SK-N-SH (cell line): Measurements from ENCODE around the gene UBXN6. TPM values are rescaled to one million over a fixed set of nuclear protein-coding genes. Genes with fewer than 3 reads are reported as not detected.

Experiments
- CTCF ChIA-PET: fragments of 300-600, 350-600 bp; formaldehyde crosslinking; extraction: SDS; loops from one replicate; lab custom pipeline; 2021; lab: Yijun Ruan, JAX
- POLR2A ChIA-PET: fragments of 350-600 bp; sonication (Branson Sonifier 250); formaldehyde crosslinking; extraction: SDS; loops from one replicate; lab custom pipeline; 2020; ENCODE audit warnings: antibody characterized with exemption, inconsistent platforms; lab: Yijun Ruan, JAX
- DNase-seq: peaks from one replicate; pipeline ENCODE4 v3.0.0; 2012
- H2AFZ ChIP-seq: fragments of 200-600 bp; sonication (generic); 2 replicates; pipeline ENCODE4 v1.8.1; 2016; ENCODE audit warnings: antibody characterized with exemption, mild to moderate bottlenecking, low read depth
- H3F3A ChIP-seq: fragments of 200-600 bp; sonication (generic); replicated peaks from 2 replicates; pipeline ENCODE3; 2016; ENCODE audit warnings: antibody characterized with exemption, mild to moderate bottlenecking; ENCODE audit not compliant: insufficient read depth
- H3K27ac ChIP-seq, 2 experiments: fragments of 200-500 bp in 1 of 2; fragments of 200-600 bp in 1 of 2; sonication (Bioruptor generic) in 1 of 2; sonication (generic), shearing (Covaris generic) in 1 of 2; 2 replicates each; pipeline versions ENCODE4 v1.5.1 to v1.6.1; 2014 to 2016; ENCODE audit warnings: low read depth in 2 of 2, inconsistent platforms in 1 of 2, low read length in 1 of 2, mild to moderate bottlenecking in 1 of 2, mixed read lengths in 1 of 2
- H3K27me3 ChIP-seq: fragments of 200-600 bp; sonication (generic), shearing (Covaris generic); 2 replicates; pipeline ENCODE4 v1.6.1; 2016; ENCODE audit warnings: mixed run types; ENCODE audit not compliant: insufficient read depth
- H3K36me3 ChIP-seq, 2 experiments: fragments of 200-500 bp in 1 of 2; fragments of 200-600 bp in 1 of 2; sonication (Bioruptor generic) in 1 of 2; sonication (generic) in 1 of 2; replicated peaks in 1 of 2; 2 replicates each; pipeline versions ENCODE3 to v1.5.1; 2014 to 2016; ENCODE audit warnings: low read length in 1 of 2, mild to moderate bottlenecking in 1 of 2; ENCODE audit not compliant: insufficient read depth in 2 of 2, control insufficient read depth in 1 of 2
- H3K4me1 ChIP-seq, 2 experiments: fragments of 200-500 bp in 1 of 2; fragments of 200-600 bp in 1 of 2; sonication (Bioruptor generic) in 1 of 2; sonication (generic), shearing (Covaris generic) in 1 of 2; 2 replicates each; pipeline versions ENCODE4 v1.5.1 to v1.6.1; 2014 to 2016; ENCODE audit warnings: low read depth in 1 of 2, low read length in 1 of 2, mixed run types in 1 of 2; ENCODE audit not compliant: insufficient read depth in 2 of 2, control insufficient read depth in 1 of 2
- H3K4me2 ChIP-seq: fragments of 200-600 bp; sonication (generic), shearing (Covaris generic); 2 replicates; pipeline ENCODE4 v1.6.1; 2017; ENCODE audit warnings: mixed run types
- H3K4me3 ChIP-seq, 2 experiments: fragments of 200-500 bp in 1 of 2; fragments of 200-600 bp in 1 of 2; sonication (Bioruptor generic) in 1 of 2; sonication (generic), shearing (Covaris generic) in 1 of 2; 2 replicates each; pipeline versions ENCODE4 v1.5.1 to v1.8.1; 2014 to 2016; ENCODE audit warnings: low read depth in 2 of 2, inconsistent platforms in 1 of 2, low read length in 1 of 2, mild to moderate bottlenecking in 1 of 2, mixed read lengths in 1 of 2, moderate library complexity in 1 of 2
- H3K79me2 ChIP-seq: fragments of 200-600 bp; sonication (generic); 2 replicates; pipeline ENCODE4 v1.8.1; 2017; ENCODE audit warnings: mild to moderate bottlenecking; ENCODE audit not compliant: insufficient read depth
- H3K9ac ChIP-seq: fragments of 200-600 bp; sonication (generic); 2 replicates; pipeline ENCODE4 v1.6.1; 2017; ENCODE audit warnings: mixed run types
- H3K9me2 ChIP-seq: fragments of 200-600 bp; sonication (generic); 2 replicates; pipeline ENCODE4 v1.6.1; 2017; ENCODE audit warnings: mixed run types
- H3K9me3 ChIP-seq: fragments of 200-600 bp; sonication (generic); 2 replicates; pipeline ENCODE4 v1.6.1; 2017; ENCODE audit warnings: mixed run types, mild to moderate bottlenecking, moderate library complexity
- H4K20me1 ChIP-seq: fragments of 200-600 bp; sonication (generic); 2 replicates; pipeline ENCODE4 v1.6.1; 2017; ENCODE audit warnings: mild to moderate bottlenecking, mixed run types; ENCODE audit not compliant: insufficient read depth
- CHD2 ChIP-seq: fragments of 150-350 bp; IDR thresholded peaks from 2 replicates; pipeline ENCODE4 v1.6.1; 2018; ENCODE audit warnings: low read length; ENCODE audit not compliant: partially characterized antibody
- FOXM1 ChIP-seq: IDR thresholded peaks from 2 replicates; pipeline ENCODE4 v1.4.0; 2012; ENCODE audit warnings: low read depth, mild to moderate bottlenecking
- GABPA ChIP-seq: IDR thresholded peaks from 2 replicates; pipeline ENCODE4 v1.4.0; 2012; ENCODE audit warnings: low read depth, mild to moderate bottlenecking
- GATA2 ChIP-seq: sonication (generic); formaldehyde crosslinking; IDR thresholded peaks from 2 replicates; pipeline ENCODE4 v1.5.0; 2020; ENCODE audit warnings: mild to moderate bottlenecking, missing genetic modification reagents
- MAX ChIP-seq: IDR thresholded peaks from 2 replicates; pipeline ENCODE4 v1.4.0; 2012; ENCODE audit warnings: low read depth
- MXI1 ChIP-seq: IDR thresholded peaks from 2 replicates; pipeline ENCODE4 v1.6.1; 2012; ENCODE audit warnings: mild to moderate bottlenecking, low read depth, low read length, improper control_type of control experiment
- REST ChIP-seq: IDR thresholded peaks from 2 replicates; pipeline ENCODE4 v1.6.1; 2012; ENCODE audit warnings: mild to moderate bottlenecking, low read depth, low read length, moderate library complexity
- RFX5 ChIP-seq: IDR thresholded peaks from 2 replicates; pipeline ENCODE4 v1.6.1; 2012; ENCODE audit warnings: mild to moderate bottlenecking, improper control_type of control experiment, low read length
- RXRA ChIP-seq: IDR thresholded peaks from 2 replicates; pipeline ENCODE4 v1.4.0; 2012; ENCODE audit warnings: low read depth, mild to moderate bottlenecking, borderline replicate concordance
- SIN3A ChIP-seq: IDR thresholded peaks from 2 replicates; pipeline ENCODE4 v1.6.1; 2012; ENCODE audit warnings: low read depth, mild to moderate bottlenecking, low read length, moderate library complexity, borderline replicate concordance
- YY1 ChIP-seq: IDR thresholded peaks from 2 replicates; pipeline ENCODE4 v1.4.0; 2012; ENCODE audit warnings: low read depth, mild to moderate bottlenecking
- ZBTB33 ChIP-seq: IDR thresholded peaks from 2 replicates; pipeline ENCODE4 v1.4.0; 2012; ENCODE audit warnings: low read depth, borderline replicate concordance
- WGBS: methylation state at CpG from one replicate; pipeline ENCODE4 v1.1.6; 2017; ENCODE audit warnings: low lambda C conversion rate; 5-methylcytosine and 5-hydroxymethylcytosine counted together
- polyA plus RNA-seq, 3 experiments: library from polyadenylated mRNA; depleted of rRNA; stranded (reverse); fragments of >200 nt; gene quantifications; 2 replicates each; pipeline ENCODE4 v1.2.3, GENCODE V29; 2012
- TF ChIP-seq, protein P1 (sequence below): fragments of 150-350 bp; IDR thresholded peaks from 2 replicates; pipeline ENCODE4 v1.6.1; 2017; ENCODE audit warnings: antibody characterized with exemption, low read length, low read depth, borderline replicate concordance

UBXN6 gene
- polyA plus RNA-seq, 1 of the 3 experiments (the other 2 are of a cell fraction): 110 TPM

GRCh38 chr19:4454747-4455718, 2.6 kb downstream of the UBXN6 start:
- POLR2A ChIA-PET: interaction anchor here (1.5 kb wide), 1 partner anchor 17 kb away, joined by 4 read pairs; the partner anchor contains the start of gene HDGFL2
- H3K4me3 ChIP-seq: peak overlapping the region in 1 of 2 experiments; percentile 4; a peak in 2 of 4 replicates

More at GRCh38 chr19:4454747-4455718, 2.6 kb downstream of the UBXN6 start:
- H3K36me3 ChIP-seq: peaks cover 13 to 22% of the 10 kb centered on the region in 2 experiments
- CTCF ChIA-PET: no interaction called here
- no peaks in the 10 kb centered on the region for H3K9me2 ChIP-seq
- no peak for DNase-seq
- H3K27me3 ChIP-seq: no peaks in the 10 kb centered on the region
- no peak overlapping the region for H2AFZ ChIP-seq
- WGBS: 87% methylated on average over 28 of the region's 29 CpGs
- H3K9ac ChIP-seq: peak overlapping the region; percentile 88; the same call in 1 of the 2 replicates
- no peaks in the 10 kb centered on the region for H3K9me3 ChIP-seq
- no peak overlapping the region for H3K27ac ChIP-seq
- peaks cover 6 to 13% of the 10 kb centered on the region in 2 experiments; a peak in 2 of 4 replicates for H3K4me1 ChIP-seq
- H3K4me2 ChIP-seq: peak overlapping the region; percentile 100
- H3F3A ChIP-seq: peaks cover 9% of the 10 kb centered on the region
- H4K20me1 ChIP-seq: peaks cover 20% of the 10 kb centered on the region; the same call in 1 of the 2 replicates
- peaks cover 32% of the 10 kb centered on the region for H3K79me2 ChIP-seq
- TF ChIP-seq YY1 (no peak), FOXM1 (no peak), ZBTB33 (no peak), MXI1 (no peak), RXRA (no peak), SIN3A (no peak), REST (no peak), GABPA (no peak), CHD2 (no peak), RFX5 (no peak), GATA2 (CRISPR knock-in tag) (no peak), MAX (no peak)
- TF ChIP-seq, protein P1, sequence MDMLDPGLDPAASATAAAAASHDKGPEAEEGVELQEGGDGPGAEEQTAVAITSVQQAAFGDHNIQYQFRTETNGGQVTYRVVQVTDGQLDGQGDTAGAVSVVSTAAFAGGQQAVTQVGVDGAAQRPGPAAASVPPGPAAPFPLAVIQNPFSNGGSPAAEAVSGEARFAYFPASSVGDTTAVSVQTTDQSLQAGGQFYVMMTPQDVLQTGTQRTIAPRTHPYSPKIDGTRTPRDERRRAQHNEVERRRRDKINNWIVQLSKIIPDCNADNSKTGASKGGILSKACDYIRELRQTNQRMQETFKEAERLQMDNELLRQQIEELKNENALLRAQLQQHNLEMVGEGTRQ: no peak
